H1 (cell line): Measurements from ENCODE around the gene DDX50. TPM values are rescaled to one million over a fixed set of nuclear protein-coding genes. Genes with fewer than 3 reads are reported as not detected.
A peak's percentile ranks its signal among the peaks of the same experiment; 100 is the strongest.

Experiments used
- CTCF ChIA-PET: fragments of 300-600 bp; sonication (Branson Sonifier 250); formaldehyde crosslinking; loops from one replicate; lab custom pipeline; 2021; ENCODE audit not compliant: partially characterized antibody; lab: Charles Lee
- POLR2A ChIA-PET: fragments of 300-600 bp; sonication (Branson Sonifier 250); formaldehyde crosslinking; loops from one replicate; lab custom pipeline; 2021; ENCODE audit warnings: inconsistent platforms; ENCODE audit not compliant: partially characterized antibody; lab: Charles Lee
- DNase-seq, 2 experiments: peaks; one replicate each; pipeline versions ENCODE4 v3.0.0 to v3.0.0-alpha.2; 2010 to 2022; ENCODE audit warnings: low spot score in 2 of 2, low read depth in 1 of 2, mixed read lengths in 1 of 2
- FAIRE-seq: peaks from 2 replicates; lab custom pipeline; 2011; peaks lifted over from hg19 to GRCh38; lab: Jason Lieb, UNC
- H2AFZ ChIP-seq: 2 replicates; pipeline ENCODE4 v1.8.1; 2012; ENCODE audit warnings: low read length, inconsistent platforms
- H2AK5ac ChIP-seq: 2 replicates; pipeline ENCODE4 v1.6.1; 2013; ENCODE audit warnings: low read depth, low read length
- H2BK120ac ChIP-seq: replicated peaks from 2 replicates; pipeline ENCODE3; 2013; ENCODE audit warnings: low read depth, low read length, inconsistent platforms
- H2BK12ac ChIP-seq: 2 replicates; pipeline ENCODE4 v1.6.1; 2013; ENCODE audit warnings: low read depth, low read length
- H2BK15ac ChIP-seq: 2 replicates; pipeline ENCODE4 v1.6.1; 2013; ENCODE audit warnings: low read length
- H2BK20ac ChIP-seq: 2 replicates; pipeline ENCODE4 v1.6.1; 2013; ENCODE audit warnings: low read length
- H2BK5ac ChIP-seq: 2 replicates; pipeline ENCODE4 v1.6.1; 2013; ENCODE audit warnings: low read depth, low read length
- H3K14ac ChIP-seq: 2 replicates; pipeline ENCODE4 v1.6.1; 2013; ENCODE audit warnings: inconsistent platforms; ENCODE audit not compliant: insufficient read length
- H3K18ac ChIP-seq: 2 replicates; pipeline ENCODE4 v1.6.1; 2013; ENCODE audit warnings: low read length; ENCODE audit errors: extremely low read depth
- H3K23ac ChIP-seq: 2 replicates; pipeline ENCODE4 v1.6.1; 2013; ENCODE audit warnings: inconsistent platforms; ENCODE audit not compliant: insufficient read length
- H3K23me2 ChIP-seq: 2 replicates; pipeline ENCODE4 v1.6.1; 2013; ENCODE audit warnings: low read depth, low read length
- H3K27ac ChIP-seq: 2 replicates; pipeline ENCODE4 v1.6.1; 2011; ENCODE audit warnings: low read depth, low read length, inconsistent platforms
- H3K27me3 ChIP-seq, 4 experiments: replicated peaks in 1 of 4; 1 replicate in 1 of 4; 2 replicates in 3 of 4; pipeline versions ENCODE4 v1.6.1 to v1.8.1; 2011 to 2013; ENCODE audit warnings: low read length in 3 of 4, mild to moderate bottlenecking in 3 of 4, inconsistent platforms in 2 of 4, mixed read lengths in 2 of 4, moderate library complexity in 1 of 4; ENCODE audit not compliant: control insufficient read depth in 3 of 4, insufficient read depth in 3 of 4; ENCODE audit errors: extremely low read depth in 1 of 4
- H3K36me3 ChIP-seq, 4 experiments: 2 replicates each; pipeline versions ENCODE4 v1.6.1 to v1.8.1; 2011 to 2013; ENCODE audit warnings: mild to moderate bottlenecking in 4 of 4, low read length in 3 of 4, moderate library complexity in 2 of 4, control low read depth in 1 of 4, inconsistent platforms in 1 of 4; ENCODE audit not compliant: insufficient read depth in 4 of 4, control insufficient read depth in 2 of 4
- H3K4ac ChIP-seq: replicated peaks from 2 replicates; pipeline ENCODE3; 2013; ENCODE audit warnings: low read length, low read depth, mixed read lengths, inconsistent platforms; ENCODE audit not compliant: insufficient read length
- H3K4me1 ChIP-seq, 4 experiments: replicated peaks in 1 of 4; 1 replicate in 1 of 4; 2 replicates in 3 of 4; pipeline versions ENCODE4 v1.6.1 to v1.8.1; 2011 to 2013; ENCODE audit warnings: low read length in 3 of 4, inconsistent platforms in 2 of 4, mixed read lengths in 1 of 4; ENCODE audit not compliant: insufficient read depth in 4 of 4, control insufficient read depth in 3 of 4
- H3K4me2 ChIP-seq, 2 experiments: 2 replicates each; pipeline versions ENCODE4 v1.6.1 to v1.8.1; 2011 to 2013; ENCODE audit warnings: low read depth in 2 of 2, low read length in 2 of 2, control low read depth in 1 of 2, inconsistent platforms in 1 of 2, mild to moderate bottlenecking in 1 of 2; ENCODE audit not compliant: insufficient read depth in 1 of 2
- H3K4me3 ChIP-seq, 4 experiments: fragments of 200-600, 300-600 bp in 1 of 4; sonication (generic), shearing (Covaris generic), sonication (Bioruptor Twin) in 1 of 4; 2 replicates each; pipeline versions ENCODE4 v1.5.1 to v1.8.1; 2011 to 2016; ENCODE audit warnings: low read length in 4 of 4, low read depth in 3 of 4, control low read depth in 2 of 4, inconsistent platforms in 2 of 4, mild to moderate bottlenecking in 2 of 4, mixed read lengths in 1 of 4, moderate library complexity in 1 of 4; ENCODE audit not compliant: insufficient read depth in 2 of 4; ENCODE audit errors: extremely low read depth in 1 of 4
- H3K56ac ChIP-seq: replicated peaks from 2 replicates; pipeline ENCODE3; 2013; ENCODE audit warnings: low read depth, mild to moderate bottlenecking, mixed read lengths, low read length, inconsistent platforms; ENCODE audit not compliant: insufficient read length
- H3K79me1 ChIP-seq: 2 replicates; pipeline ENCODE4 v1.6.1; 2013; ENCODE audit warnings: low read depth, low read length, control low read depth
- H3K79me2 ChIP-seq, 2 experiments: 2 replicates each; pipeline versions ENCODE4 v1.6.1 to v1.8.1; 2012 to 2013; ENCODE audit warnings: low read length in 2 of 2, mild to moderate bottlenecking in 2 of 2, inconsistent platforms in 1 of 2; ENCODE audit not compliant: insufficient read depth in 2 of 2, control insufficient read depth in 1 of 2
- H3K9ac ChIP-seq, 4 experiments: replicated peaks in 1 of 4; 1 replicate in 1 of 4; 2 replicates in 3 of 4; pipeline versions ENCODE4 v1.6.1 to v1.8.1; 2011 to 2013; ENCODE audit warnings: low read depth in 3 of 4, low read length in 3 of 4, control low read depth in 2 of 4, mild to moderate bottlenecking in 2 of 4, moderate library complexity in 2 of 4, inconsistent platforms in 1 of 4; ENCODE audit errors: extremely low read depth in 1 of 4
- H3K9me3 ChIP-seq, 2 experiments: 2 replicates each; pipeline versions ENCODE4 v1.6.1 to v1.8.1; 2012 to 2013; ENCODE audit warnings: mild to moderate bottlenecking in 2 of 2, moderate library complexity in 2 of 2, control low read depth in 1 of 2, inconsistent platforms in 1 of 2, low read depth in 1 of 2, low read length in 1 of 2, mixed read lengths in 1 of 2; ENCODE audit not compliant: insufficient read depth in 2 of 2
- H4K20me1 ChIP-seq, 2 experiments: replicated peaks in 1 of 2; 2 replicates each; pipeline versions ENCODE3 to v1.8.1; 2011 to 2013; ENCODE audit warnings: inconsistent platforms in 2 of 2, low read length in 2 of 2, mild to moderate bottlenecking in 1 of 2; ENCODE audit not compliant: insufficient read depth in 2 of 2, control insufficient read depth in 1 of 2
- H4K5ac ChIP-seq: 2 replicates; pipeline ENCODE4 v1.6.1; 2013; ENCODE audit warnings: low read length, low read depth, mixed read lengths, inconsistent platforms; ENCODE audit not compliant: insufficient read length
- H4K8ac ChIP-seq: 2 replicates; pipeline ENCODE4 v1.8.0; 2013; ENCODE audit warnings: mild to moderate bottlenecking, moderate library complexity, low read length, inconsistent platforms; ENCODE audit not compliant: insufficient read depth; ENCODE audit errors: extremely low read depth
- H4K91ac ChIP-seq: replicated peaks from 2 replicates; pipeline ENCODE3; 2013; ENCODE audit warnings: low read length, mixed read lengths, inconsistent platforms; ENCODE audit not compliant: insufficient read length
- RAD21 ChIP-seq, 2 experiments: IDR thresholded peaks in 1 of 2; conservative IDR thresholded peaks in 1 of 2; 2 replicates each; pipeline ENCODE4 v1.6.1; 2011; ENCODE audit warnings: low read depth in 2 of 2, low read length in 2 of 2, improper control_type of control experiment in 1 of 2, inconsistent platforms in 1 of 2, mild to moderate bottlenecking in 1 of 2, moderate library complexity in 1 of 2
- SAP30 ChIP-seq: fragments of 300-600 bp; sonication (generic); IDR thresholded peaks from 2 replicates; pipeline ENCODE4 v1.7.1; 2012; ENCODE audit warnings: low read length, moderate library complexity, mild to moderate bottlenecking, inconsistent platforms; ENCODE audit not compliant: insufficient read depth, insufficient replicate concordance
- WGBS, 2 experiments: shearing (Covaris generic) in 1 of 2; methylation state at CpG; one replicate each; pipeline versions ENCODE4 v1.1.6 to v1.1.7; 2013 to 2015; ENCODE audit warnings: low lambda C conversion rate in 2 of 2, mixed read lengths in 2 of 2, inconsistent platforms in 1 of 2, low coverage in 1 of 2, missing lambda C conversion rate in 1 of 2; ENCODE audit not compliant: insufficient replicate concordance in 2 of 2, insufficient coverage in 1 of 2, insufficient read length in 1 of 2; ENCODE audit errors: extremely low coverage in 1 of 2, missing lambda C conversion rate in 1 of 2; 5-methylcytosine and 5-hydroxymethylcytosine counted together
- polyA plus RNA-seq, 7 experiments: library from polyadenylated mRNA; depleted of rRNA in 3 of 7; stranded (reverse) in 5 of 7; unstranded in 2 of 7; fragments of >200 nt in 5 of 7; fragments of 200-250 nt in 2 of 7; gene quantifications; 1 replicate in 5 of 7; 2 replicates in 1 of 7; 4 replicates in 1 of 7; pipeline versions ENCODE4 v1.2.1 to v1.2.3, GENCODE V29; 2011 to 2013; ENCODE audit warnings: missing spikeins in 2 of 7, mixed read lengths in 2 of 7
- total RNA-seq: library from RNA; stranded (reverse); fragmentation: NEBNext Ultra II Directional; extraction: Animal tissue kit (Norgen Biotek cat#: 25700); gene quantifications from 2 replicates; pipeline ENCODE4 v1.2.1, GENCODE V29; 2021
- TF ChIP-seq, protein P1 (sequence below), 3 experiments: IDR thresholded peaks; 1 replicate in 2 of 3; 2 replicates in 1 of 3; pipeline versions ENCODE4 v1.5.1 to v1.6.1; 2011; ENCODE audit warnings: low read length in 3 of 3, mild to moderate bottlenecking in 3 of 3, inconsistent platforms in 2 of 3, low read depth in 1 of 3, moderate library complexity in 1 of 3; ENCODE audit not compliant: insufficient read depth in 1 of 3; ENCODE audit errors: control extremely low read depth in 1 of 3

The DDX50 gene
- total and polyA plus RNA-seq, 2 of the 8 experiments (the other 6 are each of a cell fraction or from before 2014, with no cell fraction given) = 20.0 to 36.5 TPM

DNA sequence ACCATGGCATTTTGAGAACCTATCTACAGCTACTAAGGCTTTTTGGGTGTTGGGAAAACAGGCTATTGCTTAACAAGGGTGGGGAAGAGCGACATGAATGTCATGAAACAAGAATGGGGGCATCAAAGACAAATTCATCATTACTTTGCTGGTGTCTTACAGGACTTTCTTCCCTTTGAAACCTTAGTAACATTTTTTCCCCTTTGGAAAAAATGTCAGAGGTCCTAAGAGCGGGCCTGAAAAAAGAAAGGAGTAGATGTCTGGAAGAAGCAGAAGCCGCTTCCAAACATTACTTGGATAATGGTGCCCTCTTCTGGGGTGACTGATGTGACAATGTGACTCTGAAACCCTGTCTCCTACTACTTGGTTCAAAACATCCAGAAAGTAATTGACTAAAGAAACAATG, 3.8 kb upstream of the DDX50 start:
- no peak overlapping the region for H2BK12ac ChIP-seq
- H3K56ac ChIP-seq = no peak overlapping the region
- no peak overlapping the region for H3K4me2 ChIP-seq
- H3K23me2 ChIP-seq = peaks cover 6% of the 10 kb centered on the region
- no peak overlapping the region for H3K4me3 ChIP-seq
- TF ChIP-seq, protein P1, sequence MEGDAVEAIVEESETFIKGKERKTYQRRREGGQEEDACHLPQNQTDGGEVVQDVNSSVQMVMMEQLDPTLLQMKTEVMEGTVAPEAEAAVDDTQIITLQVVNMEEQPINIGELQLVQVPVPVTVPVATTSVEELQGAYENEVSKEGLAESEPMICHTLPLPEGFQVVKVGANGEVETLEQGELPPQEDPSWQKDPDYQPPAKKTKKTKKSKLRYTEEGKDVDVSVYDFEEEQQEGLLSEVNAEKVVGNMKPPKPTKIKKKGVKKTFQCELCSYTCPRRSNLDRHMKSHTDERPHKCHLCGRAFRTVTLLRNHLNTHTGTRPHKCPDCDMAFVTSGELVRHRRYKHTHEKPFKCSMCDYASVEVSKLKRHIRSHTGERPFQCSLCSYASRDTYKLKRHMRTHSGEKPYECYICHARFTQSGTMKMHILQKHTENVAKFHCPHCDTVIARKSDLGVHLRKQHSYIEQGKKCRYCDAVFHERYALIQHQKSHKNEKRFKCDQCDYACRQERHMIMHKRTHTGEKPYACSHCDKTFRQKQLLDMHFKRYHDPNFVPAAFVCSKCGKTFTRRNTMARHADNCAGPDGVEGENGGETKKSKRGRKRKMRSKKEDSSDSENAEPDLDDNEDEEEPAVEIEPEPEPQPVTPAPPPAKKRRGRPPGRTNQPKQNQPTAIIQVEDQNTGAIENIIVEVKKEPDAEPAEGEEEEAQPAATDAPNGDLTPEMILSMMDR (IDR thresholded peaks at IDR 0.05; ENCODE audit: control extremely low read depth in 1 of 3, insufficient read depth in 1 of 3, low read depth in 1 of 3, low read length in 3 of 3) = peak in 2 of 3 experiments; percentile 63; a peak in 3 of 4 replicates
- TF ChIP-seq RAD21 (IDR thresholded peaks at IDR 0.05 in 1 of 2, conservative IDR thresholded peaks at IDR 0.05 in 1 of 2; ENCODE audit: low read depth in 2 of 2, low read length in 2 of 2) = peak; percentile 93 to 94
- TF ChIP-seq SAP30 = no peak
- no peak overlapping the region for H2BK5ac ChIP-seq
- H4K5ac ChIP-seq = no peak overlapping the region
- FAIRE-seq = no peak
- no peak overlapping the region for H3K9ac ChIP-seq
- no peak overlapping the region for H4K91ac ChIP-seq
- H2BK15ac ChIP-seq = no peak overlapping the region
- H3K23ac ChIP-seq = no peak overlapping the region
- CTCF ChIA-PET = interaction anchor here (0.6 to 5.2 kb wide), 25 partner anchors 10 to 468 kb away, joined by 3 to 40 read pairs (median 5); no protein-coding TSS in a partner anchor
- no peak overlapping the region for H2AK5ac ChIP-seq
- no peak overlapping the region for H2BK20ac ChIP-seq
- H3K79me1 ChIP-seq = no peaks in the 10 kb centered on the region
- no peak overlapping the region for H3K14ac ChIP-seq
- POLR2A ChIA-PET = interaction anchor here (1.0 to 1.1 kb wide), 2 partner anchors 59 to 64 kb away, joined by 3 read pairs; partner anchors contain the start of gene DDX21
- H3K4ac ChIP-seq = no peak overlapping the region
- WGBS, 2 experiments = 56% methylated on average over 3 of the region's 3 CpGs; no CpG with 5 or more reads in 1 of the 2 experiments
- no peaks in the 10 kb centered on the region for H3K27me3 ChIP-seq
- H3K27ac ChIP-seq = no peak overlapping the region
- peak in 1 of 2 experiments; percentile 59 for DNase-seq
- H3K4me1 ChIP-seq = peaks cover 0 to 6% (median 4%) of the 10 kb centered on the region in 4 experiments; a peak in 5 of 7 replicates
- peaks cover 0 to 9% of the 10 kb centered on the region in 2 experiments; a peak in 3 of 4 replicates for H3K79me2 ChIP-seq
- H4K20me1 ChIP-seq = no peaks in the 10 kb centered on the region
- H3K9me3 ChIP-seq = no peaks in the 10 kb centered on the region
- H2AFZ ChIP-seq = peak overlapping the region; percentile 94; the same call in 1 of the 2 replicates
- H2BK120ac ChIP-seq = no peak overlapping the region
- H4K8ac ChIP-seq = no peak overlapping the region
- no peaks in the 10 kb centered on the region for H3K36me3 ChIP-seq
- H3K18ac ChIP-seq = no peak overlapping the region
